BE2C (cell line): Measurements from ENCODE around the gene TFRC.
"Not testable (repeated sequence)": the region's sequence is repeated elsewhere in the genome, so short reads cannot be mapped to it uniquely, and the experiment has no call there.

Experiments
- DNase-seq: peaks from one replicate; pipeline ENCODE4 v3.0.0-alpha.2; 2020
- H3K27me3 ChIP-seq: fragments of 250-450 bp; sonication (Bioruptor Pico); 2 replicates; pipeline ENCODE4 v1.5.1; 2020; ENCODE audit warnings: mild to moderate bottlenecking
- H3K36me3 ChIP-seq: fragments of 250-450 bp; sonication (Bioruptor Pico); 2 replicates; pipeline ENCODE4 v1.5.1; 2020; ENCODE audit warnings: mild to moderate bottlenecking
- H3K4me1 ChIP-seq: fragments of 250-450 bp; sonication (Bioruptor Pico); 2 replicates; pipeline ENCODE4 v1.5.1; 2020
- H3K4me3 ChIP-seq: 2 replicates; pipeline ENCODE4 v1.5.1; 2011; ENCODE audit warnings: low read depth, low read length
- H3K9me3 ChIP-seq: fragments of 250-450 bp; sonication (Bioruptor Pico); 2 replicates; pipeline ENCODE4 v1.5.1; 2020
- TF ChIP-seq, protein P1 (sequence below): IDR thresholded peaks from 2 replicates; pipeline ENCODE4 v1.5.1; 2012; ENCODE audit warnings: mild to moderate bottlenecking, low read depth, low read length

The TFRC gene

DNA sequence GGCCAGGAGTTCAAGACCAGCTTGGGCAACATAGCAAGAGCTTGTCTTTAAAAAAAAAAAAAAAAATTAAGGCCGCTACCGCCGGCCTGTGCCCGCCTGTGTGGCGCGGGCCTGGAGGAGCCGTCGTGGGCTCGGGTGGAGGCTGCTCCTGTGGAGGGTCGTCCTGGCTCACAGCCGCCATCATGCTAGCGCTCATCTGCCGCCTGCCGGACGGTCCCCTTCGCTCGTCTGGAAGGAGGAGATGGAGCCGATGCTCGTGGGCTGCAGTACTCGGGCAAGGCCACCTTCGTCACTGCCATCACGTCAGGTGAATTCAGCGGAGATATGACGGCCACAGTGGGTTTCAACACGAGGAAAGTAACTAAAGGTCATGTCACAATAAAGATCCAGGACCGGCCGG lies 37.4 kb downstream of the TFRC start:
- H3K4me1 ChIP-seq = 0 out of 2 replicates have a peak, but pooled peaks cover 2% of the 10 kb centered on the region
- H3K4me3 ChIP-seq = no peak overlapping the region
- DNase-seq = no peak
- no peaks in the 10 kb centered on the region for H3K27me3 ChIP-seq
- peaks cover 26% of the 10 kb centered on the region for H3K36me3 ChIP-seq
- TF ChIP-seq, protein P1, sequence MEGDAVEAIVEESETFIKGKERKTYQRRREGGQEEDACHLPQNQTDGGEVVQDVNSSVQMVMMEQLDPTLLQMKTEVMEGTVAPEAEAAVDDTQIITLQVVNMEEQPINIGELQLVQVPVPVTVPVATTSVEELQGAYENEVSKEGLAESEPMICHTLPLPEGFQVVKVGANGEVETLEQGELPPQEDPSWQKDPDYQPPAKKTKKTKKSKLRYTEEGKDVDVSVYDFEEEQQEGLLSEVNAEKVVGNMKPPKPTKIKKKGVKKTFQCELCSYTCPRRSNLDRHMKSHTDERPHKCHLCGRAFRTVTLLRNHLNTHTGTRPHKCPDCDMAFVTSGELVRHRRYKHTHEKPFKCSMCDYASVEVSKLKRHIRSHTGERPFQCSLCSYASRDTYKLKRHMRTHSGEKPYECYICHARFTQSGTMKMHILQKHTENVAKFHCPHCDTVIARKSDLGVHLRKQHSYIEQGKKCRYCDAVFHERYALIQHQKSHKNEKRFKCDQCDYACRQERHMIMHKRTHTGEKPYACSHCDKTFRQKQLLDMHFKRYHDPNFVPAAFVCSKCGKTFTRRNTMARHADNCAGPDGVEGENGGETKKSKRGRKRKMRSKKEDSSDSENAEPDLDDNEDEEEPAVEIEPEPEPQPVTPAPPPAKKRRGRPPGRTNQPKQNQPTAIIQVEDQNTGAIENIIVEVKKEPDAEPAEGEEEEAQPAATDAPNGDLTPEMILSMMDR = no peak
- no peaks in the 10 kb centered on the region for H3K9me3 ChIP-seq

DNA sequence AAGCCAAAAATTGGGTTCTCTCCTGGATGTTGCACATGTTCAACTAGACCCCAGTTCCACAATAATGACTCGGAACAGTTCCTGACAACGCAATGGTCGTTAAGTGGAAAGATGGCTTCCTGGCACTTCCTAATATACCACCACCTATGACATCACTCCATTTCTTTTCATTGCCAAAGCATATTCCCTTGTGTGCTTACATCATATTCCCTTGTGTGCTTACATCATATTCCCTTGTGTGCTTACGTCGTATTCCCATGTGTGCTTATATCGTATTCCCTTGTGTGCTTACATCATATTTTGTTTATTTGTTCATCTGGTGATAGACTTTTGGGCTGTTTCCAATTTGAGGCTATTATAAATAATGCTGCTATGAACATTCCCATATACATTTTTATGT lies 39.2 kb downstream of the TFRC start:
- H3K4me3 ChIP-seq = no peak overlapping the region
- H3K4me1 ChIP-seq = no peaks in the 10 kb centered on the region
- H3K27me3 ChIP-seq = no peaks in the 10 kb centered on the region
- no peaks in the 10 kb centered on the region for H3K9me3 ChIP-seq
- H3K36me3 ChIP-seq = peaks cover 7% of the 10 kb centered on the region; the same call in 1 of the 2 replicates
- TF ChIP-seq, protein P1 = no peak
- no peak for DNase-seq

DNA sequence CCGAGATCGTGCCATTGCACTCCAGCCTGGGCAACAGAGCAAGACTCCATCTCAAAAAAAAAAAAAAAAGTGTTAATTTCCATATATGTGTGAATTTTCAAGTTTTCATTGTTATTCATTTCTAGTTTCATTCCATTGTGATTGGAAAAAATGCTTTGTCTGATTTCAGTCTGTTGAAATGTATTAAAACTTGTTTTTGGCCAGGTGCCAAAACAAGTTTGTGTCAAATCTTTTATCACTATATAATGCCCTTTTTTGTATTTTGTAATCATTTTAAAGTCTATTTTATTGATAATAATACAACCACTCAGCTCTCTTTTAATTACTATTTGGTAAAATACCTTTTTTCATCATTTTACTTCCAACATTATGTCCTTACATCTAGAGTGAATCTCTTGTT lies 42.5 kb downstream of the TFRC start:
- Histone ChIP-seq H3K9me3 (no peaks in the 10 kb centered on the region), H3K4me3 (no peak overlapping the region), H3K36me3 (no peaks in the 10 kb centered on the region), H3K27me3 (no peaks in the 10 kb centered on the region), H3K4me1 (no peaks in the 10 kb centered on the region)
- TF ChIP-seq, protein P1 = no peak
- DNase-seq = no peak

DNA sequence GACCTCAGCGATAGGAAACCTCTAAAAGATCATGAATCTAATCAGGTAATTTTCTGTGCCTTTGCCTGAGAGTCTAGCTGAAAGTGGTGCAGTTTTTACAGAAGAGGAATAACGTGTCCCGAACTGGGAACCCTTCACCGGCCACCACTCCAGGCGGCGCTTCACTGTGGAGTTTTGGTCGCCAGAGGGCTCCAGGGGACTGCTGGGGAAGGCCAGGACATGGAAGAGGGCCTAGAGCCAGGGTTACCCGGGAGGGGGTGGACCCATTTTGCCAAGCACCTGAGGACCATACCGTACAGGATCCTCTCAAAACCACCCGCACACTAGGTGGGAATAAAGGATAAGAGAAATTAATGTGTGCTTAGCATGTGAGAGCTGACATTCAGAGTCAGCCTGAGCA lies 55.8 kb downstream of the TFRC start:
- TF ChIP-seq, protein P1 = peak; percentile 49
- not testable (repeated sequence) for H3K27me3 ChIP-seq, H3K36me3 ChIP-seq, H3K4me3 ChIP-seq, H3K9me3 ChIP-seq, H3K4me1 ChIP-seq
- peak; percentile 41 for DNase-seq

DNA sequence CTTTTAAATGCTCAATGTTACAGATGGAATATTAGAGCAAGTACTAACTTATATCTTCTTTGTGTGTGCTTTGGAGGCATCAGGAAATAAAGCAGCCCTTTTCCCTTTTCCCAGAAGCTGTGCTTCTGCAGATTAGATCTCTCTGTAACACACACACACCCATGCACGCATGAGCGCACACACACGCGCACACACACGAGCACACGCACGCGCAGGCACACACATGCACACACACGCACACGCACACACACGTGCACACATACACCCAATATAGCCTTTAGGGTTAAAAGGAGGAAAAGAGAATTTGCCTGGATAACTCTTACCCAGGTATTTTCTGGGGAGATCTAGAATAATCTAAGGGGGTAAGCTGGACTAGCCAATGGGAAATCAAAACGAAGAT lies 56.9 kb downstream of the TFRC start:
- no peaks in the 10 kb centered on the region for H3K36me3 ChIP-seq
- no peaks in the 10 kb centered on the region for H3K9me3 ChIP-seq
- no peak for DNase-seq
- H3K4me1 ChIP-seq = no peaks in the 10 kb centered on the region; the same call in 1 of the 2 replicates
- H3K27me3 ChIP-seq = no peaks in the 10 kb centered on the region; the same call in 1 of the 2 replicates
- H3K4me3 ChIP-seq = no peak overlapping the region
- TF ChIP-seq, protein P1 = no peak

DNA sequence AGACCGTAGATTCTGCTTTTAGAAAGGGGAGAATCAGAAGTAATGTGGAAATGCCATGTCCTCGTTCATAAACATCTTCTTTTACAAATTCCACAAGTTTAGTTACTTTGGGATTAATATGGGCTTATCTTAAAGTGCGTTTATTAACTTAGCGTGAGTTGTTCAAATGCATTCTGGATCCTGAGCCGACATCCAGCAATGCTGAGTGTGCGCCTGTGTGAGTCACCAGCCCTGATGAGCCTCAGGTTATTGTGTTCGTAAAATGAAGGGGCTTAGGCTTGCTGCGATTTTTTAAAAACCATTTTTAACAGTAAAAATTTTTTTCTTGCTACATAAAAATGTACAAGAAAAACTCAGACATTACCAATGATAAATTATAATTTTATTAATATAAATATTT lies 57.9 kb downstream of the TFRC start:
- H3K4me3 ChIP-seq = no peak overlapping the region
- H3K4me1 ChIP-seq = no peaks in the 10 kb centered on the region; the same call in 1 of the 2 replicates
- H3K36me3 ChIP-seq = no peaks in the 10 kb centered on the region
- H3K27me3 ChIP-seq = no peaks in the 10 kb centered on the region
- TF ChIP-seq, protein P1 = no peak
- no peak for DNase-seq
- H3K9me3 ChIP-seq = no peaks in the 10 kb centered on the region

DNA sequence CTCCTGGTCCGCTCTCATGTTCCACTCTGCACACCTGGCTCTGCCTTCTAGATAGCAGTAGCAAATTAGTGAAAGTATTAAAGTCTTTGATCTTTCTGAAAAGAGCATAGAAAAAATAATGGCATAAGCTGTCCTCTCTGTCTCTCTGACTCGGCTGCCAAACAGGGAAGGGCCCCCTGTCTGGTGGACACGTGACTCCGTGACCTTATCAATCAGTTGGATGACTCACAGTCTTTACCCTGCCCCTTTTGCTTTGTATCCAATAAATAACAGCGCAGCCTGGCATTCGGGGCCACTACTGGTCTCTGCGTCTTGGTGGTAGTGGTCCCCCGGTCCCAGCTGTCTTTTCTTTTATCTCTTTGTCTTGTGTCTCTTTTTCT lies 59.4 kb downstream of the TFRC start:
- not testable (repeated sequence) for H3K4me3 ChIP-seq, DNase-seq, H3K27me3 ChIP-seq, H3K9me3 ChIP-seq, H3K4me1 ChIP-seq, H3K36me3 ChIP-seq
